NCI-H526 treated with DMSO at 0.1 percent for 48 hours (cell line): ENCODE measurements around the gene ESR2.
A peak's percentile ranks its signal among the peaks of the same experiment; 100 is the strongest.
"Not testable (repeated sequence)": the region's sequence is repeated elsewhere in the genome, so short reads cannot be mapped to it uniquely, and the experiment has no call there.

Source experiments
- DNase-seq: peaks from one replicate; lab custom pipeline; 2025; lab: John Stamatoyannopoulos, UW

ESR2 gene

GRCh38 chr14:64126548-64126947 lies 167.6 kb downstream of the ESR2 start:
- DNase-seq, result no peak

- no peak for DNase-seq
Measured at GRCh38 chr14:64125270-64125669, 168.9 kb downstream of the ESR2 start.

GRCh38 chr14:64123241-64123822 lies 170.8 kb downstream of the ESR2 start:
- no peak for DNase-seq

GRCh38 chr14:64119980-64120379 lies 174.2 kb downstream of the ESR2 start:
- DNase-seq, result peak; percentile 21

GRCh38 chr14:64119500-64119899 lies 174.7 kb downstream of the ESR2 start:
- no peak for DNase-seq

GRCh38 chr14:64118892-64119291 lies 175.3 kb downstream of the ESR2 start:
- no peak for DNase-seq

GRCh38 chr14:64118403-64118742 lies 175.8 kb downstream of the ESR2 start:
- not testable (repeated sequence) for DNase-seq

- DNase-seq, result no peak
Measured at GRCh38 chr14:64117671-64118402, 176.3 kb downstream of the ESR2 start.

- no peak for DNase-seq
Measured at GRCh38 chr14:64115401-64115800, 178.8 kb downstream of the ESR2 start.

- DNase-seq, result no peak
Measured at GRCh38 chr14:64114796-64115195, 179.4 kb downstream of the ESR2 start.

GRCh38 chr14:64114166-64114565 lies 180.0 kb downstream of the ESR2 start:
- DNase-seq, result no peak

- no peak for DNase-seq
Measured at GRCh38 chr14:64112867-64113678, 181.1 kb downstream of the ESR2 start.

- no peak for DNase-seq
Measured at GRCh38 chr14:64110802-64111201, 183.4 kb downstream of the ESR2 start.

- no peak for DNase-seq
Measured at GRCh38 chr14:64109819-64110554, 184.2 kb downstream of the ESR2 start.

- DNase-seq, result no peak
Measured at GRCh38 chr14:64107438-64107837, 186.7 kb downstream of the ESR2 start.

- no peak for DNase-seq
Measured at GRCh38 chr14:64098120-64098519, 196.1 kb downstream of the ESR2 start.

- DNase-seq, result no peak
Measured at GRCh38 chr14:64095620-64096019, 198.6 kb downstream of the ESR2 start.

GRCh38 chr14:64092940-64093339 lies 201.2 kb downstream of the ESR2 start:
- DNase-seq, result no peak

- DNase-seq, result no peak
Measured at GRCh38 chr14:64092338-64092737, 201.8 kb downstream of the ESR2 start.

GRCh38 chr14:64091217-64091616 lies 203.0 kb downstream of the ESR2 start:
- no peak for DNase-seq

GRCh38 chr14:64089920-64090319 lies 204.3 kb downstream of the ESR2 start:
- no peak for DNase-seq

GRCh38 chr14:64088647-64088964 lies 205.6 kb downstream of the ESR2 start:
- no peak for DNase-seq

GRCh38 chr14:64082837-64083236 lies 211.3 kb downstream of the ESR2 start:
- no peak for DNase-seq
